ENCODE results near the gene RBMS3. TPM values are rescaled to one million over a fixed set of nuclear protein-coding genes. Genes with fewer than 3 reads are reported as not detected.

The RBMS3 gene
- total RNA-seq, 1 donor from 2014 or later, result 47.6 TPM

DNA sequence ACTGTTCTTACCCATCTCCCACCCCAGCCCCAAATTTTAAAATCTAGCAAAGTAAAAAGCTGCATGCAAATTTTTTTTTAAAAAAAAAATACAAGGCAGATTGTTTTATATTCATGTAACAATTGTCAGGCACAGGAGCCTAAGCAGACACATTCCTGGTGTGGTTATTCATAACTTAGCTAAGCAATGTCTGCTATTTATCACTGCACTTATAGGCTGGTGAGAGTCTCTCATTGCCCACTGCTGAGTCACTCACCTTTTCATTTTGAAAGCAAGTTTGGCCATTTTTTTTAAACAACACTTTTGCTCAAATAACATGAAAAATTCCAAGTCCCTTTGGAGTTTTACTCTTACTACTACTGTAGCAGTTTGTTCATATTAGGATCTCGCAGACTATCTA lies 413.9 kb downstream of the RBMS3 start:
- Mint-ChIP-seq H3K36me3 (ENCODE audit: low read depth) (no peaks in the 10 kb centered on the region), H3K4me3 (ENCODE audit: unreplicated experiment) (peak overlapping the region; percentile 1), H3K27ac (ENCODE audit: unreplicated experiment) (peak overlapping the region; percentile 97), H3K4me1 (ENCODE audit: low read depth) (peaks cover 82% of the 10 kb centered on the region), H3K27me3 (ENCODE audit: low read depth) (no peaks in the 10 kb centered on the region), H3K9me3 (ENCODE audit: low read depth) (no peaks in the 10 kb centered on the region)
- DNase-seq (ENCODE audit: low spot score), result no peak
- TF ChIP-seq, protein P1, sequence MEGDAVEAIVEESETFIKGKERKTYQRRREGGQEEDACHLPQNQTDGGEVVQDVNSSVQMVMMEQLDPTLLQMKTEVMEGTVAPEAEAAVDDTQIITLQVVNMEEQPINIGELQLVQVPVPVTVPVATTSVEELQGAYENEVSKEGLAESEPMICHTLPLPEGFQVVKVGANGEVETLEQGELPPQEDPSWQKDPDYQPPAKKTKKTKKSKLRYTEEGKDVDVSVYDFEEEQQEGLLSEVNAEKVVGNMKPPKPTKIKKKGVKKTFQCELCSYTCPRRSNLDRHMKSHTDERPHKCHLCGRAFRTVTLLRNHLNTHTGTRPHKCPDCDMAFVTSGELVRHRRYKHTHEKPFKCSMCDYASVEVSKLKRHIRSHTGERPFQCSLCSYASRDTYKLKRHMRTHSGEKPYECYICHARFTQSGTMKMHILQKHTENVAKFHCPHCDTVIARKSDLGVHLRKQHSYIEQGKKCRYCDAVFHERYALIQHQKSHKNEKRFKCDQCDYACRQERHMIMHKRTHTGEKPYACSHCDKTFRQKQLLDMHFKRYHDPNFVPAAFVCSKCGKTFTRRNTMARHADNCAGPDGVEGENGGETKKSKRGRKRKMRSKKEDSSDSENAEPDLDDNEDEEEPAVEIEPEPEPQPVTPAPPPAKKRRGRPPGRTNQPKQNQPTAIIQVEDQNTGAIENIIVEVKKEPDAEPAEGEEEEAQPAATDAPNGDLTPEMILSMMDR (IDR thresholded peaks at IDR 0.05), result no peak

DNA sequence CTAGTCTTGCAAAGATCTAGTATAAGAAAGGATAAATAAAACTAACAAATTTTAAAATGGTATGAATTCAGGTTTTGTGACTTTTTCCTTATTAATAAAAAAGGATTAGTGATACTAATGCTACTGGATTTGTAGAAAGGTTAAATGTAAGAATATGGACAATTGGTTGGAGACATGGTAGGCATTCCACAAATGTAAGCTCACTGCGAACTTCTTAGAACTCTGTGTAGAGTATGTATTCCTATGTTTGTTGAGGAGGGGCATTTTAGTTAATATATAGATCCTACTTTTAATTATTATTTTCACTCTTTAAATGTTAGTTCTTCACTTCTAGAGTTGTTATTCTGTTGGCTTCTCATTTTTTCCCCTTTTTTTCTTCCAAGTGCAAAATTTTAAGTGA lies 414.3 kb downstream of the RBMS3 start:
- no peaks in the 10 kb centered on the region for H3K9me3 Mint-ChIP-seq (ENCODE audit: low read depth)
- no peak overlapping the region for H3K4me3 Mint-ChIP-seq (ENCODE audit: unreplicated experiment)
- no peaks in the 10 kb centered on the region for H3K36me3 Mint-ChIP-seq (ENCODE audit: low read depth)
- no peak for DNase-seq (ENCODE audit: low spot score)
- H3K4me1 Mint-ChIP-seq (ENCODE audit: low read depth), result peaks cover 84% of the 10 kb centered on the region
- TF ChIP-seq, protein P1 (IDR thresholded peaks at IDR 0.05), result no peak
- no peaks in the 10 kb centered on the region for H3K27me3 Mint-ChIP-seq (ENCODE audit: low read depth)
- peak overlapping the region; percentile 97 for H3K27ac Mint-ChIP-seq (ENCODE audit: unreplicated experiment)

DNA sequence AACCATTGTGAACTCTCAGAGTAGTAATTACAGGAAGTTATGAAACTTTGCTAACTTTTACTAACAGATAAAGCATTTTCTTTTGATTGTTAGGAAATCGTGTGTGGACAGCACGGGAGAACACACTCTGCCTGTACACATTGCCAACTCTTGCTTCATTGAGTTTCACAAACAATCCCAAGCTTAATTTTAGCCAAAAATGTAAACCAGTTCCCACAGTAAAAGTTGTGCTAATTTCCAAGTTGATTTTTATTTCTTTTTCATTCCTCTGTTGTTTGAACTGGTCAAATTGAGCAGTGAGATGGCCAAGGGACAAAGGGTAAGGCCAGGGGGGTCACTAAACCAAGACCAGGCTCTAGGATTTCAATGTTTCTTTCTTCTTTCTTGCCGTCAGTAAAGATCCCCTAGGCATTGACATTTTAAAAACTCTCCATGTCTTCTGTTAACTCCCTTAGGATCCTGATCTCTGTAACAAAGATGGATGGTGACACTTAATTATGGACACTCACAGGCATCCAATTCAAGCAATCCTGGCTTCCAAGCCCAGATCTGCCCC lies 414.9 kb downstream of the RBMS3 start:
- DNase-seq (ENCODE audit: low spot score), result no peak
- Mint-ChIP-seq H3K27me3 (ENCODE audit: low read depth) (no peaks in the 10 kb centered on the region), H3K4me3 (ENCODE audit: unreplicated experiment) (no peak overlapping the region), H3K4me1 (ENCODE audit: low read depth) (peaks cover 85% of the 10 kb centered on the region), H3K9me3 (ENCODE audit: low read depth) (no peaks in the 10 kb centered on the region), H3K36me3 (ENCODE audit: low read depth) (peaks cover 3% of the 10 kb centered on the region), H3K27ac (ENCODE audit: unreplicated experiment) (peak overlapping the region; percentile 97)
- TF ChIP-seq, protein P1 (IDR thresholded peaks at IDR 0.05), result no peak

DNA sequence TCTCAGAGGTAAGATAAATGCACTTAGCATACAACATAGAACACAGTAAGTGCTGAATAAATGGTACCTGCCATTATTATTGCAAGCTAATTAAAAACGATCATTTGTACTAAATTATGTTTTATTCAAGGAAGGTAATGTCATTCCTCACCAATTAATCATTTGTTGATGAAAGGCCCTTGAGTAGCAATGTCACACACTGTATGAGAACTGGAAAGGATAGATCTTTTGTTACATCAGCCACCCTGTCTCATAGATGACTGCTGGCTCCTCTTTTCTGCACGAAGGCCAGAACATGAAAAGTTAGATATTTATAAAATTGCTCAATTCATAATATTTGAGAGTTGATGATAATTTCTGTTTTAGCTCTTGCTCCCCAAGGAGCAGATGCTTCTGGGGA lies 415.4 kb downstream of the RBMS3 start:
- H3K4me1 Mint-ChIP-seq (ENCODE audit: low read depth), result peaks cover 80% of the 10 kb centered on the region
- no peak for DNase-seq (ENCODE audit: low spot score)
- TF ChIP-seq, protein P1 (IDR thresholded peaks at IDR 0.05), result no peak
- H3K9me3 Mint-ChIP-seq (ENCODE audit: low read depth), result no peaks in the 10 kb centered on the region
- no peaks in the 10 kb centered on the region for H3K27me3 Mint-ChIP-seq (ENCODE audit: low read depth)
- no peak overlapping the region for H3K4me3 Mint-ChIP-seq (ENCODE audit: unreplicated experiment)
- H3K27ac Mint-ChIP-seq (ENCODE audit: unreplicated experiment), result peak overlapping the region; percentile 97
- H3K36me3 Mint-ChIP-seq (ENCODE audit: low read depth), result peaks cover 3% of the 10 kb centered on the region

DNA sequence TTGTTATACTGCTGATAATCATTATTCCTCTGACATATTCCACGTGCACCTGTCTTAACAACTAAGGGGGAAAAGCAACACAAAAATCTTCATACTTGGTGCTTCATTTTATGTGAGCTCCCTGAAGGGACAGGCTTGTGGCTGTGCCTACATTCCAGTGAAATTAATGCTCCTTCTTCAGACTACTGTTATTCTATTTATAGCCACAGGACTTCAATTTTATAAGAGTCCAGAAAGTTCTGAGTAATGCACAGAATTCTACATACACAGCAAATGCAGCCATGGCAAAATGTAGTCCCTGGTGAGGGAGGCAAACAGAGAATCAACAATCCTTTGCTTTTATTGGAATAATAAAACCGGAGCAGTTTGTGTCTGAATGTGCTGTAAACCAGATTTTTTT lies 417.1 kb downstream of the RBMS3 start:
- TF ChIP-seq, protein P1 (IDR thresholded peaks at IDR 0.05), result no peak
- Mint-ChIP-seq H3K4me1 (ENCODE audit: low read depth) (peaks cover 67% of the 10 kb centered on the region), H3K36me3 (ENCODE audit: low read depth) (peaks cover 7% of the 10 kb centered on the region), H3K27ac (ENCODE audit: unreplicated experiment) (peak overlapping the region; percentile 67), H3K27me3 (ENCODE audit: low read depth) (no peaks in the 10 kb centered on the region), H3K4me3 (ENCODE audit: unreplicated experiment) (no peak overlapping the region), H3K9me3 (ENCODE audit: low read depth) (peaks cover under 1% of the 10 kb centered on the region)
- DNase-seq (ENCODE audit: low spot score), result no peak
